Measurements from ENCODE around the gene KRT36.

The KRT36 gene

DNA sequence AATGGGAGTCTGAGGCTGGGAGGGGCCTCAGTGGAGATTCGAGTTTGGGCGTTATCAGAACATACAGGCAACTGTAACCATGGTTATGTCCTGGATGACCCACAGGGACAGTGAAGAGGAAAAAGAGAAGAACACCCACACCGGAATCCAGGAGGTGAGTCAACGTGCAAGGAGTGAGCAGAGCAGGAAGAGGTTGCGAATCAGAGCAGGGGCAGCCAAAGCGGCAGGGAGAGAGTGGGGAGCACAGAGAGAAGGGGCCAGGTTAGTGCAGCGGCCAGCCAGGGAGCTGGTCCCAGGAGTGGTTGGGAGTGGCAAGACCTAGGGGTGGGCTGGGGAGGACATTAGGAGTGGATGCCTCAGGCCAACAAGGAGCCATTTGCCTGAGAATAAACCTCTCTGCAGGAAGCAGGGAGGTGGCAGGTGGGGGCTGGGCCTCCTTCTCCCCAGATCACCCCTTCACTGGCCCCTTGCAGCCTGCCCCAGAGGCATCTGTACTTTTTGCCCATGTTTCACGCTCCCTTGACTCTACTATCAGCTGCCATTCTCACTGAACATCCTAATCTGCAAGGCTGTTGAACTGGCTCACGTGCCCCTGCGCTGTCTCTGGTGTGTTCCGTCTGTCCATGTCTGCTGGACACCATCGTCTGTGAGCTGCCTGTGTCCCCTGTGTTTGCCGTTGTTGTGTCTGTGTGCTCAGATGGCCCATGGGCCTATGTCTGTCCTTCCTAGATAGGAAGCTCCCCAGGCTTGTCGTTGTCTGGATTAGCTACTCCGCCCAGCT lies 10.6 kb upstream of the KRT36 start:
- DNase-seq, result peak; percentile 55

DNA sequence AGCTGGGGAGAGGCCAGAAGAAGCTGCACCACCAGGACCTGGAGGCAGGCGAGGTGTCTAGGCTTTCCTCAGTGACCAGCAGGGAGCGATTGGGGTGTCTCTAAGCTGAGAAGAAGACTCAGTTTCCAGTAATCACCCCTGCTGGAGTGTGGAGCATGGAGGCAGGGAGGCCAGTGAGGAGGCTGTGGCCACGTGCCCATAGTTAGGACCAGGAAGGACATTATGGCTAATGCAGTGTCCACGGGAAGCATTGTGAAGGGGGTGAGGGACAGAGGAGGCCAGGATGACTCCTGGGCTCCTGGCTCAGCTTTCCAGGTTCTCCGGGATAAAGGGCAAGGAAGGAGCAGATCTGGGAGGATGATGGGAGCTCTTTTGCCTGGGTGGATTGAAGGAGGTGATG lies 10.0 kb upstream of the KRT36 start:
- no peak for DNase-seq

GRCh38 chr17:41498276-41498675 lies 8.6 kb upstream of the KRT36 start:
- DNase-seq, result no peak

DNA sequence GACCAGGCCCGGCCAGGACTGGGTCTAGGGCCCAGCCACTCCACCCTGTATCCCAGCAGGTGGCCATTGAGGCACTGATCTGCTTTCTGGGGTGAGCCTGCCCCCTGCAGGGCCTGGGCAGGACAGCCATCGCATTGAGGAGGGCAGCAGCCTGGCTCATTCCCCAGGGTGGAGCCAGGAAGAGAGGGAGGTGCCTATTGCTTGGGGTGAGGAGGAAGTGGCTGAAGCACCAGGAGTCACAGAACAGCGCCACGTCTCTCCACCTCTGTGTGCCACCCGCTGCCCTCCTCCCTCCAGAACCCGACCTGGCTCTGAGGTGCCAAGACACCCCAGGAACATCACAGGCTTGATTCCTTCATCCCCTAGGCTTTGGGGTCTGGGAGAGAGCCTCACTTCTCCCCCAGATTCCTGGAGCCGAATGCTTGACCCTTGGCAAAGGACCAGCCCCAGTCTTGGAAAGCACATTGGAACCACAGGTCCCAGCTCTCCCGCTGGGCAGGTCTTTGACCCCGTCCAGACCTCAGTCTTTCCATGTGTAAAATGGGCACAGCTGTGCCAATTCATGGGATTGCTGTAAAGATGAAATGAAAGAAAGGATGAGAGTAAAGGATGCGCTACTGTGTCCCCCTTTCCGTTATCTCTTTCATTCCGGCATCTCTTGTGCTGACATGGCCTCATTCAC lies 7.2 kb upstream of the KRT36 start:
- DNase-seq, result peak; percentile 88

DNA sequence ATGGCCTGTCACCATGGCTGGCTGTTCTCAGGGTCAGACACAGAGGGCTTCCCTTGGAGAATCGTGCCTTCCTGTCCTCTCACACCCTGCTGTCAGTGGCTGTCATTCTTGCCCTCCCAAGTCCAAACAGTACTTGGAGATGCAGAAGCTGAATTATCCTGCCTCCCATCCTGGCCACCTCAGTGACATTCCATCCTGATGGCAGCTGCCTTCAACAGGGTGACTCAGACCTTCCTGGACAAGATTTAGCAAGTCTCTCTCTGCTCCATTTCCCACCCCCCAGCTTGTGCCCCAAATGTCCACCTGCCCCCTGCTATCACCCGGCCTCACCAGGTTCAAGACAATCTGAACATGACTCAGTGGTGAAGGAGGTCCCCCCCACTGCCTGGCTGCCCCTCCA lies 4.8 kb upstream of the KRT36 start:
- no peak for DNase-seq

- DNase-seq, result no peak
These were observed 3.1 kb upstream of the KRT36 start for GRCh38 chr17:41492771-41493170.

DNA sequence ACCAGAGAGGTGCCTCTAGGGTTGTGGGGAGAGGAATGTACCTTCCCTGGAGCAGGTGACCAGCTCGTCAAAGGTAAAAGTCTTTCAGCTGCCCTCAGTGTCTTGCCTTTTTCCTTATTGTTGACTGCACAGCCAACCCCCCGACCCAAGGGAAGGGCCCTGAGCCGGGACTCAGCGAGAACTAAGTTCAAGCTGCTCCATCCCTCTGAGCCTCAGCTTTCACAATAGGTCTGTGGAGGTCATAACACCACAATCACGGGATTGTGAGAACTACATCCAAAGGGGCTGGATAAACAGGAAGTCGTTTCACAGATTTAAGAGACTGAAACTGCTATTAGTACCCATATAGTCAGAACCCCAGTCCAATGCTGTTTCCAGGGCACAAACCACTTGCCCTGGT lies 2.6 kb upstream of the KRT36 start:
- DNase-seq, result no peak

- no peak for DNase-seq
These were observed 1.8 kb upstream of the KRT36 start for GRCh38 chr17:41491476-41491875.

DNA sequence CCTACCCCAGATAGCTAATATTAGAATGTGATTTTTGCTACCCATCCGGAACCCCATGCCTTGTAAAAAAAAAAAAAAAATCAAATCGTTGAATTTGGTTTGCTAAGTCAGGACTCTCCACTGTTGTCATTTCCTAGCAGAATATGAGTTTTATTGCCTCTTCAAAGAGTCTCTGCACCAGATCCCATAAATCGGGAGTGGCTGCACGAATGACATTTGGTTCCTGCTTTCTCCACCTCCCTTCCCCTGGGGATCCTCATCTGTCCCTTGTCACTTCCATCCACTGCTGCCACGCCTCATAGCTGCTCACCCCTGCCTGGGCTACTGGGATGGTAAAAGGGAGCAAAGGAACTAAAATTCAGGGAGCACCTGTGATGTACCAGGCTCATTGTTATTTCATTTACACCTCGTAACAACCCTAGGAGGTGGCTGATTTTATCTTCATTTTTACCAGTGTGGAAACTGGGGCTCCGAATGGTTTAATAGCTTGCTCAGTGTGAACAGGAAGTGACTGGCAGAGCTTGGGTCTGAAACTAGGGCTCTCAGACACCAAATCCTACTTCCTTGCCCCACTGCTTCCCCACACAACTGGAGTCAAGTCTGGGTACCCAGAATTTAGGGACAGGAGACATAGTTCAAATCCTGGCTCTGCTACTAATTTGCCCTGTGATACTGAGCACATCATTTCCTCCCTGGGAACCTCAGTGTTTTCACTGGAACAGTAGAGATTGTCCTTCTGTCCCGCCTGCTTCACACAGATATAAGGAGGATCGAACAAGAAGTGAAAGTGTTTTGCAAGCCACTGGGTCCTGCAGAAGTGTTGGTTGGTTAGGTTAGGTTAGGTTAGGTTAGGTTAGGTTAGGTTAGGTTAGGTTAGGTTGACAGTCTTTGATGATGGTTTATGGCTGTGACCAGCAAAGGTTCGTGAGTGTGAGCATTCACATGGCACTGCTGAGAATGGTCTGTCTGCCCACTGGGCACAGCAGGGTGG lies 585 bp upstream of the KRT36 start:
- DNase-seq, result no peak

GRCh38 chr17:41486809-41487530 lies 2.7 kb downstream of the KRT36 start:
- no peak for DNase-seq

DNA sequence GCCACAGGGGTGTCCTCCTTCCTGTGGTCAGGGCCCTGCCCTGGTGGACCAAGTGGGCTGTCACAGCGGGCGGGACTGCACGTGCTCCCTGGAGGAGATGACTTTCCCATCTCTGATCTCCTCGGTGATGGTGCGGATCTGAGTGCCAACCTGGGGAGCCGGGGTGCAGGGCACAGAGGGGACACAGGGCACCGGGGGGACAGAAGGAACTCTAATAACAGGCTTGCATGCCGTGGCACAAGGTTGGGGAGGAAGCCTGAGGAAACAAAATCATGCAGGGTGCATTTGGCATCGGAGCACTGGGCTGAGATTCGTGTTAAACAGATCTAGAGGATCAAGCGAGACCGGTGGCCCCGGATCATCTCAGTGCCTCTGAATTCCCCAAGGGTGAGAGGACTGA lies 3.4 kb downstream of the KRT36 start:
- DNase-seq, result no peak

DNA sequence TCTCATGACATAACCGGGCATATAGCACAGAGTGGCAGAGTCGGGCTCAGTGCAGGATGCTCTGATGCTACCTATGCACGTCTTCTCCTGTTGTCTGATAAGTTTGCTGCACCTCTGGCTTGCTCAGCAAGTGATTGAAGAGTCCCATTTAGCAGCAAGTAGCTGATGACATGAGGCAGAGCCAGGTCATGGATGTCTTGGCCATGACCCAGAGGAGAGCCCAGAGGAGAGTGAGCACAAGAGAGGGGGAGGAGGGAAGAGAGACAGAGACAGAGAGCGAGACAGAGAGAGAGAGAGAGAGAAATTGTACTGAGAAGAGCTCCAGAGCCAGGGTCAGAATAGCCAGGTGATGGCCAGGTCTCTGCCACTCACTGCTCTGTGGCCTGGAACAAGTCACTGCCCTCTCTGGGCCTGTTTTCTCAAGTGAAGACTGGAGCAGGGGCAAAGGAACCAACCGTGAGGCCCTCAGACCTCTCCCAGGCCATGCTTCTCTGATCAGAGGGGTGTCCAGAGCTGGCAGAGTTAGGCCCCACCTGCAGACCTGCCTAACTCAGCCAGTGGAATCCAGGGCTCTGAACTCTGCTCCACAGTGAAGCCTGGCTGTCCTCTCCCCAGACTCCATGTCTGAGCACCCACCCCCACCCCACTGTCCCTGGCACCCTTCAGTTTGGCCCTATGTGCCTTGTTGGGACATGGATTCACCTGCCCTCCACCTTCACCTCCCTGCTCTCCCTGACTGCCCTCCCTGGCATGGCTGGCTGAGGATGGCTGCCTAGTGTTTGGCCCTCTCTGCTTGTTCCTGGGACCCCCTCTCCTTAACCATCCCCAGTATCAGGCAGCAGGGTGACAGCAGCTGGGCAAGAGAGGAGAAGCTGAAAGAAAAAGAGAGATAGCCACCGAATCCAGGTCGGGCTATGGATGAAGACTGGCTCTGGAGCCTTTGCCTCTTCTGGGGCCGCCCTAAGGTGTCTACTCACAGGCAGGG lies 4.5 kb downstream of the KRT36 start:
- no peak for DNase-seq

DNA sequence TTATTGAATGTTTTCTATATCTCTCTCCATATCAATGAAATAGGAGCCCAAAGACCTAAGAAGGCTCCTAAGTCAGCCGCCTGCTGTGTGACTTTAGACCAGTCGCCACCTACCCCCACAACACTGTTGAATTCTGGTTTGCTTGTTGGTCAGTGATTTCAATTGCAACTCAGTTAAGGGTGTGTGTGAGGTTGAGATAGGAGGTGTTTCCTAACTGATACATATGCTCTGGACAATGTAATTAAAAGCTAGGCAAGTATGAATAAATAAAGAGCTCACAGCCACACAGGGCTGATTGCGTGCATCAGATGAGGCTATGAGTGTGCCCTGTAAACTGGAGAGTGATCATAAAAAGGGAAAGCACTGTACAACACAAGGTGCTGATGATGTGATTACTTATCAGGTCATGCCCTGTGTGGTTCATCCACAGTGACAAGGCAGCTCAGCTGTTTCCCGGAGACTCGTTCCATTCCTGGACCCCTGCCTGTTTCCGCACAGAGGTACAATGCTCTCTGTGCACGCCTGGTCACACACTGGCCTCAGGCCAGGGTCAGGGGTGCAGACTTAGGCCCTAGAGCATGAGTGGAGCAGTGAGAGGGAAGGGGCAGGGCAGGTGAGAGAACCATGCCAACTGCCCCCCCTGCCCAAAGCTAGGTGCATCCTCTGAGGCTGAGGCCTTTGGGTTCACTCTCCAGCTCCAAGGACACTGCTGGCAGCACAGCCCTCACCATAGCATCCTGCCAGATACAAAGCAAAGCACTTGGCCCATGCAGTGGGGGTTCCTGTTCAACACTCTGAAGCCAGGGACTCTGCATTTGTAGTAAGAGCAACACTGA lies 5.5 kb downstream of the KRT36 start:
- peak; percentile 57 for DNase-seq

DNA sequence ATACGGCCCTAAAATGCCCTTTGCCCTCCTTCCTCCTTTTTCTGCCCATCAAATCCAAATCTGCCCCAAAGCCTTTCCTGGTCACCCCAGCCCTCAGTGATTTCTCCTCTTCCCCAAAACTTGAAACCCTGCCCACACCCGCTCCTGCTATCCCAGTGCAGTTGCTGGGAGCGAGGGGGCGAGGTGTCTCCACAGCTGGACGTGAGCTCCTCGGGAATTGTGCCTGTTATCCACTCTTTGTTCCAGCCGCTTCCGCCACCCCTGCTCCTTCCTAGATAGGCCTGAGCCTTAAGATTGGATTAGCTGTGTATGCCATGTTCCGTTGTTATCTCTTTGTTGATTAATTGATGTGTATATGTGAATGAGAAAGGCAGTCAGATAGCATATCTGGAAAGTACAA lies 6.2 kb downstream of the KRT36 start:
- DNase-seq, result no peak

- no peak for DNase-seq
These were observed 8.7 kb downstream of the KRT36 start, which contains the start of gene KRT35 for GRCh38 chr17:41481036-41481435. Gene KRT35, minus strand, starts transcription at chr17:41481151. Its CDS starts 54 bp downstream, at chr17:41481097.

GRCh38 chr17:41480581-41480980 lies 9.1 kb downstream of the KRT36 start:
- no peak for DNase-seq

GRCh38 chr17:41480136-41480535 lies 9.6 kb downstream of the KRT36 start:
- DNase-seq, result no peak

DNA sequence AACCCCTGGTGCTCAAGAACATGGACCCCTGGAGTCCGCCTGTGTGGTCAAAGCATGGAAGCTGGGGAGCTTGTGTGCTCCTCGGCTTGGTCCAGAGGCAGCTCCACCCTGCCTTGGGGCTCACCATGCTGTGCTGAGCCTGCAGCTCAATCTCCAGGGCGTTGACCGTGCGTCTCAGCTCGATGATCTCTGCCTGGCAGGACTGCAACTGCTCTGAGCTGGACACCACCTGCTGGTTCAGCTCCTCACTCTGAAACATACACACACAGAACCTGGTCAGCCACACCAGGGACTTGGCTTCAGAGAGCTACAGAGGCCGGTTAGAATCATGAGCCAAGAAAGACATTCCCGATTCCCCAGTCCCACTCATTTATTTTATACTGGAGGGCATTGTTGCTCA lies 11.5 kb downstream of the KRT36 start:
- no peak for DNase-seq

DNA sequence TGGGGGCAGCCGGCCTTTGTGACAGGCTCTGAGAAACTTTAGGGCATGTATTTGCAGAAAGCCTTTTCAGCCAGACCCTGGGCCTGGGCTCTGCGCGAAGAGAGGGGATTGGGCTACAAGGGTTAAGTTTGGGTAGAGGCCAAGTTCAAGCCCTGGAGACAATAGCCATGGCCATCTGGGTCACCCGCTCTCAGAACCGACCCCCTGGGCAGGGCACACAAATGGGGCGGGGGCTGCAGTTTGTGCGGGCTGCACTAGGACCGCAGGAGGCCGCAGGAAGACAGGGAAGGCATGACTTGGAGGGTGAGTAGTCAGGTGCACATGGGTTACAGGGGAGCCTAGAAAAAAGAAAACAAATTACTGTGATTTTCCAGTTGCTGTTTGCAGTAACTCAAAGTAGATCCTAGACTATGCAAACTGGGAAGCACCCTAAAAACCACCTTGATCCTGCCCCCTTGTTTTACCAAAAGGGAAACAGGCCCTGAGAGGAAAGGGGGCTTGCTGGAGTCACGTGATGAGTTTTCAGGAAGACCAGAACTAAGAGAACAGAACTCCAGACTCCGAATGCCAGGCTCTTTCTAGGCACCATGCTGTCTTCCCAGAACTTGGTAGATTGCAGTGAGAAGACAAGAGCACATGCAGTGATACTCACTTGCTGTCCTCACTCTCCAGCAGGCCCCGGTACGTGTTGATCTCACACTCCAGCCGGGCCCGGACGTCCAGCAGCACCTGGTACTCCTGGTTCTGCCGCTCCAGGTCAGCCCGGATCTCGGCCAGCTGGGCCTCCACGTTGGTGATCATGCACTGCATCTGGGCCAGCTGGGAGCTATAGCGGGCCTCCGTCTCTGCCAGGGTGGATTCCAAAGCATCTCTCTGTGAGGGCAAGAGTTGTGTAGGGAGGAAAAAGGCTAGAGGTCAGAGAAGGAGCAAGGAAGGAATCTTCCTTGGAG lies 12.6 kb downstream of the KRT36 start:
- no peak for DNase-seq
